Measurements from ENCODE around the gene SSH3.
A peak's percentile ranks its signal among the peaks of the same experiment; 100 is the strongest.
"Not testable (repeated sequence)": the region's sequence is repeated elsewhere in the genome, so short reads cannot be mapped to it uniquely, and the experiment has no call there.

The SSH3 gene

GRCh38 chr11:67307545-67308001 is 4.2 kb downstream of the SSH3 start:
- no peak for DNase-seq (ENCODE audit: low read depth)
- H3K4me3 ChIP-seq (ENCODE audit: low read depth, low read length), result no peak overlapping the region

DNA sequence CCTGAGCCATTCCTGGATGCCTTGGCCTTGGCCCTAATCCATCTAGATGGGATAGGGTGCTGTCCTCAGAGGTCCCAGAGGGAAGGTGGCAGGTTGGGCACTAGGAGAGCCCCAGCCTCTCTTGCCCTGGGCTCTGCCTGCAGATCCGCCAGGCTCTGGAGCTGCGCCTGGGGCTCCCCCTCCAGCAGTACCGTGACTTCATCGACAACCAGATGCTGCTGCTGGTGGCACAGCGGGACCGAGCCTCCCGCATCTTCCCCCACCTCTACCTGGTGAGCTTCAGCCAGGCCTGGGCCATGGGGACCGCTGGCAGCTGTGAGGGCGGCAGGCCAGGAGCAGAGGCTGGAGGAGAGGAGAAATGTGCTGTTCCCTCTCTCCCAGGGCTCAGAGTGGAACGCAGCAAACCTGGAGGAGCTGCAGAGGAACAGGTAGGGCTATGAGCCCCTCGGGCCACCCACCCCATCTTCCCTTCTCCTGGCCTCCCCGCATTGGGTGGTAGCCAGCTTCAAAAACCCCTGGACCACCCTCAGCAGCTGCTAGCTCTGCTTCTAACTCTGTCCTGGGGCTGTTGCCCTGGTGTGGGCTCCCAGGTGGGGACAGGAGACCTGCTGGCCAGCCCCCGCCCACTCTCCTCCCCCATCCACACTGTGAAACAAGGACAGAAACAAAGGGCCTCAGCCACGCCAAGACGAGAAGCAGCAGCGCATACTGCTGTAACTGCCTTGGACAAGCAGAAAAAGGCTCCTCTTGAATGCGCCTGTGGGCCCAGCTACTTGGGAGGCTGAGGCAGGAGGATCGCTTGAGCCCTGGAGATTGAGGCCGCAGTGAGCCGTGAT is 4.9 kb downstream of the SSH3 start:
- no peak for DNase-seq (ENCODE audit: low read depth)
- H3K4me3 ChIP-seq (ENCODE audit: low read depth, low read length), result no peak overlapping the region

DNA sequence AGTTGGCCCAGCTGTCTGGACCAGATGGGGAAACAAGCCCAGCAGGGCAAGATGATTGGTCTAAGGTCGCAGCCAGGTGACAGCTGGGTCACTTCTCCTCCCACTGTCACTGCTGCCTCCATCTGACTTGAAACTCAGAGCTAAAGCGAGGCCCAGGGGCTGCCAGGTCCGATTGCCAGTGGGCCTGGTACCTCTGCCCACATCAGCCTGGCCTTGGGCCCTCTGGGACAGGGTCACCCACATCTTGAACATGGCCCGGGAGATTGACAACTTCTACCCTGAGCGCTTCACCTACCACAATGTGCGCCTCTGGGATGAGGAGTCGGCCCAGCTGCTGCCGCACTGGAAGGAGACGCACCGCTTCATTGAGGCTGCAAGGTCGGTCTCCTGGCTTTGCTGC is 5.8 kb downstream of the SSH3 start:
- no peak for DNase-seq (ENCODE audit: low read depth)
- H3K4me3 ChIP-seq (ENCODE audit: low read depth, low read length), result no peak overlapping the region

GRCh38 chr11:67309661-67310061 is 6.3 kb downstream of the SSH3 start:
- no peak for DNase-seq (ENCODE audit: low read depth)
- no peak overlapping the region for H3K4me3 ChIP-seq (ENCODE audit: low read depth, low read length)

DNA sequence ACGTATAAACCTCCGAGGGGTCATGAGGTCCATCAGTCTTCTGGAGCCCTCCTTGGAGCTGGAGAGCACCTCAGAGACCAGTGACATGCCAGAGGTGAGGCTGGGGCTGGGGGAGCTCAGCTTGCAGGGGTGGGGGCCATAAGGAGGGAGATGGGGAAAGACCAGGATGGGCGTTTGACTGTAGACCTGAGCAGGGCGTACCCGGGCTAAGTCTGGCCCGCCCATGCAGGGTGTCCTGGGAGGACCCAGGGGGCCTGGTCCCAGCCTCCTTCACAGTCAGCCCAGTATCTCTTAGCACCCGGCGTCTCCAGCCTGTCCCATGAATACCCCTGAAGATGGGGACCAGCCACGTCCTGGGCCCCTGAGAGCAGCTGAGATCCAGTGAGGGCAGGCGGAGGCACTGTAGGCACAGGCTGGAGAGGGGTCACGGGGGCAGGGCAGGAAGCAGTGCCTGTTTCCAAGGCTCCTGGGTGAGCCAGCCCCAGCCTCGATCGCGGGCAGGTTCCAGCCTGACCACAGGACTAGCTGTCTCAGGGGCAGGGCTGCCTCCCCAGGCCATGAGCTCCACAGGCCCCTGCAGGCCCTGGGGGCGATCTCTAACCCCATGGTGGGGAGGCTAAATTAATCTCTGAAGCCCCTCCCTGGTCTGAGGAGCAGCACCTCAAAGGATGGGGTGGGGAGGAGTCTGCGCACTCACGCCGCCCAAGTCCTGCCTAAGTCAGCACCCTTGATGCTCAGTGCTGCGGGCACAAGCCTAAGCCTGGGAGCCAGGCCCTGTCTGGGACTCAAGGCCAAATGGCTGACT is 7.1 kb downstream of the SSH3 start:
- no peak for DNase-seq (ENCODE audit: low read depth)
- H3K4me3 ChIP-seq (ENCODE audit: low read depth, low read length), result no peak overlapping the region

- H3K4me3 ChIP-seq (ENCODE audit: low read depth, low read length), result no peak overlapping the region
- no peak for DNase-seq (ENCODE audit: low read depth)
Measured at GRCh38 chr11:67311051-67311555, 7.8 kb downstream of the SSH3 start.

DNA sequence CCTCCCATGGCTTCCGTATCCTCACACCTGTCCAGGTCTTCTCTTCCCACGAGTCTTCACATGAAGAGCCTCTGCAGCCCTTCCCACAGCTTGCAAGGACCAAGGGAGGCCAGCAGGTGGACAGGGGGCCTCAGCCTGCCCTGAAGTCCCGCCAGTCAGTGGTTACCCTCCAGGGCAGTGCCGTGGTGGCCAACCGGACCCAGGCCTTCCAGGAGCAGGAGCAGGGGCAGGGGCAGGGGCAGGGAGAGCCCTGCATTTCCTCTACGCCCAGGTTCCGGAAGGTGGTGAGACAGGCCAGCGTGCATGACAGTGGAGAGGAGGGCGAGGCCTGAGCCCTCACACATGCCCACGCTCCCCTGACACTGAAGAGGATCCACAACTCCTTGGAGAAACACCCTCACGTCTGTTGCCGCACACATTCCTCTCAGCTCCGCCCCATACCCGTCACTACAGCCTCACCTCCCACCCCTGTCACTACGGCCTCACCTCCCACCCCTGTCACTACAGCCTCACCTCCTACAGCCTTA is 8.3 kb downstream of the SSH3 start:
- no peak for DNase-seq (ENCODE audit: low read depth)
- no peak overlapping the region for H3K4me3 ChIP-seq (ENCODE audit: low read depth, low read length)

DNA sequence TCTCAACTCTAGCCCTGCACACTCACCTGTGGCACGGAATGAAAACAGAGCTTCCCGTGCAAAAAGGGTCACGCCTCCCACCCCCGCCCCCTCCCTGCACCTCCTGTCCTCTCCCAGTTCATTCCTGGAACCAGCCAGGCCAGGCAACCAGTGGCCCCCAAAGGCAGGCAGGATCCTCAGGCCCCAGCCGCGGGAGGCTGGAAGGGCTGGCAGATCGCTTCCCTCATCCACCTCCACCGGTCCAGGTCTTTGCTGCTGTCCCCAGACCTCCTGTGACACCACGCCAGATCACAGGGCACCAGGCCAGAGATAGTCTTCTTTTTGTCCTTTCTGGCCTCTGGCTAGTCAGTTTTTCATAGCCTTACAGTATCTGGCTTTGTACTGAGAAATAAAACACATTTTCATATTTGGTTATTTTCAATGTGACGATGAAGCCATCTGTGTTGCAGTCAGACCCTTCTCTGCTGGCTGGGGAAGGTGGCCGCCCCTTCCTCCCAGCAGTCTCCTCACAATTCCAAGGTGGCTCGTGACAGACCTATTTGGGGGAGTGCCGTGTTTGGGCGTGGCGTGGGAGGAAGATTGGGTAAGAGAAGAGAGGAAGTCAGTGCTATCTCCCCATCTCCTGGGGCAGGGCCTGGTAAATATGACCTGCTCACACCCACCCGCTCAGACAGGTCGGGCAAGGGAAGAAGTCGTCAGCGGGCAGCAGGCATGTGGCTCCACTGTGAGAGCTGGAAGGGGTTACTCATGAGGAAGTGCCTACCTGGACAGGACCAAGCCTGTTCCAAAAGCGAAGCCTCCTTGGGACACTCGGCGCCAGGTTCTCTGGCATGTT is 9.1 kb downstream of the SSH3 start:
- H3K4me3 ChIP-seq (ENCODE audit: low read depth, low read length), result no peak overlapping the region
- no peak for DNase-seq (ENCODE audit: low read depth)

DNA sequence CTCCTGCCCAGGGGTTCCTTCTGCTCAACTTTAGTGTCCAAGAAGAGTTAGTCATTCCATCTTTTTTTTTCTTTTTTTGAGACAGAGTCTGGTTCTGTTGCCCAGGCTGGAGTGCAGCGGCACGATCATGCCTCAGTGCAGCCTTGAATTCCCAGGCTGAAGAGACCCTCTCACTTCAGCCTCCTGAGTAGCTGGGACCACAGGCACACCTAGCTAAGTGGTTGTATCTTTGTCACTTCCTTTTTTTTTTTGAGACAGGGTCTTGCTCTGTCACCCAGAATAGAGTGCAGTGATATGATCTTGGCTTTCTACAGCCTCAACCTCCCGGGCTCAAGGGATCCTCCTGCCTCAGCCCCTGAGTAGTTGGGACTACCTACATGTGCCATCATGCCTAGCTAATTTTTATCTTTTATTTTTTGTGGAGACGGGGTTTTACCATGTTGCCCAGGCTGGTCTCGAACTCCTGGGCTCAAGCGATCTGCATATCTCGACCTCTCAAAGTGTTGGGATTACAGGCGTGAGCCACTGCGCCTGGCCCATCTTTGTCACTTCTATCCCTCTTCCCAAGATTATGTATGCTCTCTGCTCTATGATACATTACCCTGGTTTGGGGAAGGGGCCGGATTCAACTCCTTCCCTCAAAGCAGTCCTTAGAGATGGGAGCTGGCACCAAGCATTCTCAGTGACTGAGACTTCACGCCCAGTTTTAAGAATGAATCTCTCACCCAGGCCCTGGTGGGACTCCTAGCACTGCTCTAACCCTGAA is 10.0 kb downstream of the SSH3 start:
- DNase-seq (ENCODE audit: low read depth), result no peak
- H3K4me3 ChIP-seq (ENCODE audit: low read depth, low read length), result no peak overlapping the region

DNA sequence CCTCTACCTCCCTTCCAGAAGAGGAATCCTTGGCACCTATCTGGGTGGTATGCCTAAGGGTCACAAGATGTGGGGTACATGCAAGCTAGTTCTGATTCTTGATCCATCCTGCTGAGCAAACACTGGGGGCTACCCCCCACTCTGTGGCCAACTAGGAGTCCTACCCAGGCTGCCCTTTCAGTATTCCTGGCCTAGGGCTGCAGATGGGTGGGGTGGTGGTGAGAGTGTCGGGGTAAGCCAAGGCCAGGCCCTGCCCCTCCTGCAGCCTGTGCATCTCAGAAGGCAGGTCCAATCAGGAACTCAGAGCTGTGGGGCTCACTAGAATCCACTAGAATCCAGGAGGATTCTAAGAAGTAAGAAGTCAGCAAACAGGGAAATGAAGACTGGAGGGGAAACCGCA is 10.9 kb downstream of the SSH3 start:
- no peak for DNase-seq (ENCODE audit: low read depth)
- H3K4me3 ChIP-seq (ENCODE audit: low read depth, low read length), result no peak overlapping the region

DNA sequence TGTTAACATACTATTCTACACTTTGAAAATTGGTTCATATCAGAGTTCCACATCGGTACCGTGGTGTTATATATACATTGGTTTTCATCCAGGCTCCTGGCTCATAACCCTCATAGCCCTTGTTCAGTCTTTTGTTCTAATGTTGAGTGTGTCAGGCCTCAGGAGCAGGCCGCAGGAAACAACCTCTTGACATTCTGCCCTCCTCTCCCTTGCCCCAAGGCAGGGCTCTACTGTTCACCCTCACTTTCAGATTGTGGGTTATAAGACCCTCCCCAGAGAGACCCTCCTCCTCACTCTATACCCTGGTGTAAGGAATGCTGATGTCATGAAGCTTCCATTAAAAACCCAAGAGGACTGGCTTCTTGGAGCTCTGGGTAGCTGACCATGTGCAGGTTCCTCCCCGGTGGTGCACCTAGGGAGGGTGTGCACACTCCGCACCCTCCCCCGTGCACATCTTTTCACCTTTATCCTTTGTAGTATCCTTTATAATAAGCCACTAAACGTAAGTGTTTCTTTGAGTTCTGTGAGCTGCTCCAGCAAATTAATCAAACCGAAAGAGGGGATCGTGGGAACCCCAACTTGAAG is 12.1 kb downstream of the SSH3 start:
- no peak for DNase-seq (ENCODE audit: low read depth)
- H3K4me3 ChIP-seq (ENCODE audit: low read depth, low read length), result no peak overlapping the region

DNA sequence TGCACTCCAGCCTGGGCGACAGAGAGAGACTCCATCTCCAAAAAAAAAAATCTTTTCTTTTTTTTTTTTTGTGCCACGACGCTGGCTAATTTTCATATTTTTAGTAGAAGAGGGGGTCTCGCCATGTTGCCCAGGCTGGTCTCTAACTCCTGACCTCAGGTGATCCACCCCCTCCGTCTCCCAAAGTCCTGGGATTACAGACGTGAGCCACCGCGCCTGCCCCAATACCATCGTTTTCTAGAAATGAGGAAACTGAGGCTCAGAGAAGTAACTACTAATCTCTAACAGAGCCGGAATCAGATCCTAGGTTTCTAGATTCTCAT is 13.5 kb downstream of the SSH3 start:
- no peak for DNase-seq (ENCODE audit: low read depth)
- peak overlapping the region; percentile 84 for H3K4me3 ChIP-seq (ENCODE audit: low read depth, low read length)

- DNase-seq (ENCODE audit: low read depth), result peak; percentile 59
- peak overlapping the region; percentile 84 for H3K4me3 ChIP-seq (ENCODE audit: low read depth, low read length)
Measured at GRCh38 chr11:67317205-67317887, 14.0 kb downstream of the SSH3 start.

DNA sequence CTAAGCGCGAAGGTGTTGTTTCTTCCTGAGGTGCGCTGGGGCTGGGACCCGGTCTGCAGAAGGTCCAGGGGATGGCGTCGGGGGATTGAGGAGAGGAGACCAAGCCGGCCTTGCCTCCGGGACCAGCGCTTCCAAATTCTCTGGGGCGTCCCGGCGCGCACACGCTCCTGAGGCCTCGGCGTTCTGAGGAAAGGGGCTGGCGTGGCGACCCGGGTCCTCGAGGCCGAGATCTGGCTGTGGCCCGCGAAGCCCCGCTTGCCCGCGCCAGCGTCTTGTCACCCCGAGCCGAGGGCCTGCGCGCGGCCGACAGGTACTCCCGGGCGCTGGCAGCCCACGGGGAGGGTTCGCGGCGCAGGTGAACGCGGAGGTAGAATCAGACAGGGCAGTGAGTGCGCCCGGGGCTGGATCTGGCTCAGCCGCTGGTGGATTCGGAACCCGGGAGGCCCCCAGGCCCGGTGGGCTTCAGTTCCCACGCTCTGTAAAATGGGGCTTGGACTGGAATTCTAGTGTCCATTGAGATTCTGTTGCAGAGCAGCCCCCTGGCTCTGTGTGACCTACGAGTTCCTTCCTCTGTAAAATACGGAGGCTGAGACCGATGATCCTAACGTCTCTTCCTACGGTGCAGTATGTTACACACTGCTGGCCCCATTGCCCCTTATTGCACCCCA is 14.7 kb downstream of the SSH3 start:
- DNase-seq (ENCODE audit: low read depth), result no peak
- H3K4me3 ChIP-seq (ENCODE audit: low read depth, low read length), result peak overlapping the region; percentile 84

DNA sequence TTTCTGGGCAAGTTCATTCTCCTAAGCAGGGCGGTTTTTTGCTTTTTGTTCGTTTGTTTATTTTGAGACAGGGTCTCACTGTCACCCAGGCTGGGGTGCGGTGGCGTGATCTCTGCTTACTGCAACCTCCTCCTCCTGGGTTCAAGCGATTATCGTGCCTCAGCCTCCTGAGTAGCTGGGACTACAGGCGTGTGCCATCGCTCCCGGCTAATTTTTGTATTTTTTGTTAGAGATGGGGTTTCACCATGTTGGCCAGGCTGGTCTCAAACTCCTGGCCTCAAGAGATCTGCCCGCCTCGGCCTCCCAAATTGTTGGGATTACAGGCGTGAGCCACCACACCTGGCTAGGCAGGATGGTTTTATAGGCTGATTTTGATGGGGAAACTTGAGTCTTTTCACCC is 15.5 kb downstream of the SSH3 start:
- not testable (repeated sequence) for H3K4me3 ChIP-seq (ENCODE audit: low read depth, low read length); DNase-seq (ENCODE audit: low read depth)

DNA sequence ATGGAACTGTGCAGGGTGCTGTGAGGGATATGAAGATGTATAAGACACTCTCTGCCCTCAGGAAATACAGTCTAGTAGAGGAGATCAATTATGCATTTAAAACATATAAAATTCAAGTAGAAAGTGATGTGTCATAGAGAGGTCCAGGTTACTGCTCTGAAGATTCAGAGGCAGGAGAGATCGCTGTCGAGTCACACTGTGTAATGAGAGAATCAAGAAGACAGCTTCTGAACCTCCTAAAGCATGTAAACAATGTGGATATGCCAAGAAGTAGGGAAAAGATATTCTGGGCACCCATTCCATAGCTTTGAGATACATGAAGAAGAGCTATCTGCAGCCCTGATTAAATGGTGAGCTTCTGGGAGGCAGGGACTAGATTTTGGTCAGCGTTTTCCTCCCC is 16.7 kb downstream of the SSH3 start:
- H3K4me3 ChIP-seq (ENCODE audit: low read depth, low read length), result no peak overlapping the region
- DNase-seq (ENCODE audit: low read depth), result no peak

GRCh38 chr11:67320691-67321090 is 17.4 kb downstream of the SSH3 start:
- H3K4me3 ChIP-seq (ENCODE audit: low read depth, low read length), result no peak overlapping the region
- DNase-seq (ENCODE audit: low read depth), result no peak

All from skeletal muscle cell (primary cell).